ENCODE results near the gene SARDH.

- TF ChIP-seq CTCF (IDR thresholded peaks at IDR 0.05): no peak
- TF ChIP-seq POLR2A (IDR thresholded peaks at IDR 0.05): no peak
Measured at GRCh38 chr9:133680250-133680975, 57.7 kb downstream of the SARDH start.

All from right lobe of liver (tissue), 4 donors.